Measurements from ENCODE around the gene RAET1E. TPM values are rescaled to one million over a fixed set of nuclear protein-coding genes. Genes with fewer than 3 reads are reported as not detected.
"Not testable (repeated sequence)": the region's sequence is repeated elsewhere in the genome, so short reads cannot be mapped to it uniquely, and the experiment has no call there.

RAET1E gene
- total RNA-seq, 1 donor, result not detected

- not testable (repeated sequence) for H3K9me3 ChIP-seq (ENCODE audit: low read depth, low read length); H3K4me3 ChIP-seq (ENCODE audit: low read length)
- H3K4me1 ChIP-seq (ENCODE audit: insufficient read depth, low read length), result peaks cover 25% of the 10 kb centered on the region
- peaks cover 60% of the 10 kb centered on the region for H3K27me3 ChIP-seq (ENCODE audit: insufficient read depth, low read length)
Measured at GRCh38 chr6:149922091-149922490, 24.2 kb upstream of the RAET1E start.

DNA sequence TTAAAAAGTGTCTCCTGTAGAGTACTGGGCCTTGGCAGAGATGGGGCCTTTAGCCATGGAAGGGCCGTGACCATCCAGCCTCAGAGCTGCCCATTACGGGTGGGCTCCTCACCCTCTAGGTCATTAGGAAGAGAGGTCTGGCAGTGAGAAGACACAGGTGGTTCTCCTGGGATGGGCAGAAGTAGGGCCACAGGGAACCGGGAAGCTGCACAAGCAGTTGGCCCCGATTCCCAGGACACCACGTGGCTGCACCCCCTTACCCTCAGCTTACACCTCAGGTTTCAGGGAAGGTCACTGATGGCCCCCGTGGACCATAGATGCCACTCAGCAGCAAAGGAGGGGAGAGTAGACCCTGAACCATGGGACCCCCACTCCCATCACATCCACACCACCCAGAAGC is 23.4 kb upstream of the RAET1E start:
- no peaks in the 10 kb centered on the region for H3K9me3 ChIP-seq (ENCODE audit: low read depth, low read length)
- peaks cover 55% of the 10 kb centered on the region for H3K27me3 ChIP-seq (ENCODE audit: insufficient read depth, low read length)
- peaks cover 24% of the 10 kb centered on the region for H3K4me1 ChIP-seq (ENCODE audit: insufficient read depth, low read length)
- H3K4me3 ChIP-seq (ENCODE audit: low read length), result no peak overlapping the region

- peaks cover 40% of the 10 kb centered on the region for H3K27me3 ChIP-seq (ENCODE audit: insufficient read depth, low read length)
- H3K4me3 ChIP-seq (ENCODE audit: low read length), result no peak overlapping the region
- H3K9me3 ChIP-seq (ENCODE audit: low read depth, low read length), result no peaks in the 10 kb centered on the region
- peaks cover 12% of the 10 kb centered on the region for H3K4me1 ChIP-seq (ENCODE audit: insufficient read depth, low read length)
Measured at GRCh38 chr6:149919834-149920225, 21.9 kb upstream of the RAET1E start.

DNA sequence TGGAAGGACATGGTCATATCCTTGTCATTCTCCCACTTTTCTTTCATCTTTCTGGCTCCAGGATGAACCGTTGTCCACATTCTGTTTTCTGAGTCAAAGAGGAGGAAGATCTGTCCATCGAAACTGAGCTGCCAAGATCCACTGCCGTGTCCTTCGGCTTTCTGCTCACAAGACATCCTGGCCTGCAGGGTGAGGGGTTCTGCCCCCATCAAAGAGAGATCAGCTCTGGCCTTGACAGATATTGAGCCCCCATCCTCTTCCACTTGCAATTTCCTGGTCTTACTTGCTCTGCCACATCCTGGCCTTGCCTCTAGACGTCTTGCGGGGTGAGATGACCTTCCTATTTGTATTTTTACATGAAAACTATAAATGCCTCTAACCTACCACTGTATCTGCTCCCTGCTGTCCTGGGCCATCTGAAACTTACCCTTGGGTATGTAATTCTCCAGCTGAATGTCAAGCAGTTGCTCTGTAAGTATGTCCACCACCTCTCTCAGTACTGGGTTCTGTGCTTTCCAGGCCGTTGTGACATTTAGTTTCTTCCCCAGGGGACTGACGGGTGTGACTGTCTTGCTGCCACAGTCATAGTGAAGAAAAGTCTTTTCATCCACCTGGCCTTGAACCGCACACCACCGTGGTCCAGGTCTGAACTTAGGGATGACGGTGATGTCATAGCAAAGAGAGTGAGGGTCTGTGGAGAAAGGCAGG is 21.4 kb upstream of the RAET1E start:
- H3K9me3 ChIP-seq (ENCODE audit: low read depth, low read length), result not testable (repeated sequence)
- peaks cover 12% of the 10 kb centered on the region for H3K4me1 ChIP-seq (ENCODE audit: insufficient read depth, low read length)

GRCh38 chr6:149918151-149918905 is 20.4 kb upstream of the RAET1E start:
- Histone ChIP-seq H3K27me3 (ENCODE audit: insufficient read depth, low read length) (peaks cover 25% of the 10 kb centered on the region), H3K9me3 (ENCODE audit: low read depth, low read length) (no peaks in the 10 kb centered on the region), H3K4me1 (ENCODE audit: insufficient read depth, low read length) (peaks cover 8% of the 10 kb centered on the region), H3K4me3 (ENCODE audit: low read length) (no peak overlapping the region)

More for the DNA sequence above, 21.4 kb upstream of the RAET1E start:
- H3K27me3 ChIP-seq (ENCODE audit: insufficient read depth, low read length), result peaks cover 34% of the 10 kb centered on the region
- not testable (repeated sequence) for H3K4me3 ChIP-seq (ENCODE audit: low read length)

GRCh38 chr6:149917679-149918078 is 19.8 kb upstream of the RAET1E start:
- Histone ChIP-seq H3K4me3 (ENCODE audit: low read length) (no peak overlapping the region), H3K27me3 (ENCODE audit: insufficient read depth, low read length) (peaks cover 20% of the 10 kb centered on the region), H3K9me3 (ENCODE audit: low read depth, low read length) (no peaks in the 10 kb centered on the region), H3K4me1 (ENCODE audit: insufficient read depth, low read length) (peaks cover 4% of the 10 kb centered on the region)

- H3K4me3 ChIP-seq (ENCODE audit: low read length), result no peak overlapping the region
Measured at GRCh38 chr6:149915970-149916865, 18.3 kb upstream of the RAET1E start.

DNA sequence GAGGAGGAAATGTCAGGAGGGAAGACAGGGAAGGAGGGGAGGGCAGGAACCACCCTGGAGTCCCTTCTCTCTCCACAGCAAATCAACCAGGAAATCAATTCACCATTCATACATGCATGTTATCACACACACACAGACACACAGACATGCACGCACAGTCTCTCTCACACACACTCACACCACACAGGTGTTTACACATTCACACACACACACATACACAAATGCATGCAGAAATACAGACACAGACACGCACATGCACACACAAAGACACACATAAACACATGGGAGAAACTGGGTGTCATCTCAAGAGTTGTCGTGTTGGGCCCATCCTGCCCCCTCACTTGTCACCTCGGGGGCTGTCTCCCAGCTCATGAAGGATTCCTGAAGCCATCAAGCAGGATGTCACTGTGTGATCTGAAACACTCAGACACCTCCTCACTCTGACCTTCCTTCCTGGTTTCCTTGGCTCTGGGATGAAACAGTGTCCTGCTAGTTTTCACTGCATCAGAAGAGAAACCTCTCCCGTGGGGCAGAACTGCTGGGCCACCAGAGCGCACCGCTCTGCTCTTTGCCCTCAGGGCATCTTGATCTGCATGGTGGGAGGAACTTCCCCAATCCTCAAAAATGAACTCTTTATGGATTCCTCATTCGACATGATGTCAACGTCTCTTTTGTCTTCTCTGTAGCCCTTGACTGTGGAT is 15.8 kb upstream of the RAET1E start:
- H3K4me3 ChIP-seq (ENCODE audit: low read length), result no peak overlapping the region
- H3K27me3 ChIP-seq (ENCODE audit: insufficient read depth, low read length), result no peaks in the 10 kb centered on the region
- no peaks in the 10 kb centered on the region for H3K4me1 ChIP-seq (ENCODE audit: insufficient read depth, low read length)
- H3K9me3 ChIP-seq (ENCODE audit: low read depth, low read length), result no peaks in the 10 kb centered on the region

More at GRCh38 chr6:149915970-149916865, 18.3 kb upstream of the RAET1E start:
- Histone ChIP-seq H3K9me3 (ENCODE audit: low read depth, low read length) (no peaks in the 10 kb centered on the region), H3K27me3 (ENCODE audit: insufficient read depth, low read length) (peaks cover 6% of the 10 kb centered on the region), H3K4me1 (ENCODE audit: insufficient read depth, low read length) (no peaks in the 10 kb centered on the region)

DNA sequence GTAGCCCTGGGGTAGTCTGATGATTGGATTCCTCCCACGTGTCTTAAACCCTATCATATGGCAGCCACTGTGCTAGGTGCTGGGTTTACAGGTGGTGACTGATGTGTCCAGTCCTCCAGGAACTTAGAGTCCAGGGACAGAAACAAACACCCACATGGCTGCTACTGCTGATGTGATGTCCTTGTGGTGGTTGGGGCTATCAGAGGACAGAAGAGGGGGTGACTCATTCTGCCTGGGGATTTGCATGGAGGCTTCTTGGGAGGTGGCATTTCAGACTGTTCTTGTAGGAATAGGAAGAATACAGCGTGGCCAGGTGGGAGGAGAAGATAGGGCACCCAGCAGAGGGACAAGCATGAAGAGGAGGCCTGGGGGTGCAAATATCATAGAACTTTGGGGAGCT is 15.2 kb upstream of the RAET1E start:
- no peaks in the 10 kb centered on the region for H3K9me3 ChIP-seq (ENCODE audit: low read depth, low read length)
- H3K4me1 ChIP-seq (ENCODE audit: insufficient read depth, low read length), result no peaks in the 10 kb centered on the region
- H3K4me3 ChIP-seq (ENCODE audit: low read length), result no peak overlapping the region
- H3K27me3 ChIP-seq (ENCODE audit: insufficient read depth, low read length), result no peaks in the 10 kb centered on the region

DNA sequence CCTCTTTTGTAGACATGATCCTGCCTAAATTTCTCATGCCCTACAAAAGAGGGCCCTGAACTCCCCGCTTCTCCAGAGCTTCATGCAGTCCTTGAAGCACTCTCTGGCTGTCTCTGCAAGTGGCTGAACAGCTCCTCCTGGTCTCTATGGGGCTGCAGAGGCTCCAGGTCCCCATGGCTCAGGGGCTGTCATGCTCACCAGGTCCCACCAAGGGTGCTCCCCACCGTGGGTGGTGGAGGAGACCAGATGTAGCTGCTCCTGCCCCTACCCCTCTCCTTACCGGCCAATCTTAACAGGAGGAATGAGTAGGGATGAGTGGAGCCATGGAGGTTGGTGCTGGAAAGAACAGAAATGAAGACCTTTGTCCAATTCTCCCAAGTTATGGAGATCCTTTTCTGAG is 14.8 kb upstream of the RAET1E start:
- H3K9me3 ChIP-seq (ENCODE audit: low read depth, low read length); H3K4me1 ChIP-seq (ENCODE audit: insufficient read depth, low read length); H3K4me3 ChIP-seq (ENCODE audit: low read length); H3K27me3 ChIP-seq (ENCODE audit: insufficient read depth, low read length): not testable (repeated sequence)

DNA sequence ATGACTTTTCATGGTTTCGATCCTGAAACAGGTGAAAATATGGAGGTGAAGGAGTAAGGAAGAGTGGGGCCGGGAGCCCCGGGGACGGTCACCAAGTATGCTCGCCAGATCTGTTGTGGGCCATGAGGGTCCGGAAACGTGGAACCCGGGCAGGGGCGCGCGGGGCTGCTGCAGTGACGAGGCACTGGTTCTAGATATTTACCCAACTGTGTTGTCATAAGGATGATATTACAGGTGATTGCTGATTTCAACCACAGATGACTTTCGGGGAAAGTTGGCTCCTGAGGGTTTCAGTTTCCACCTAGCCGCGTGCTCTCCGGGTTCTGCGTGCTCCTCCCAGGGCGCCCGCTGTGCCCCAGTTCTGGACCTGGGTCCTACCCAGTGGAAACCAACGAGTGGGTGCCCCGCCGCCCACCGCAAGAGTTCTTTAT is 12.8 kb upstream of the RAET1E start:
- no peaks in the 10 kb centered on the region for H3K9me3 ChIP-seq (ENCODE audit: low read depth, low read length)
- no peaks in the 10 kb centered on the region for H3K4me1 ChIP-seq (ENCODE audit: insufficient read depth, low read length)
- no peak overlapping the region for H3K4me3 ChIP-seq (ENCODE audit: low read length)
- H3K27me3 ChIP-seq (ENCODE audit: insufficient read depth, low read length), result no peaks in the 10 kb centered on the region

DNA sequence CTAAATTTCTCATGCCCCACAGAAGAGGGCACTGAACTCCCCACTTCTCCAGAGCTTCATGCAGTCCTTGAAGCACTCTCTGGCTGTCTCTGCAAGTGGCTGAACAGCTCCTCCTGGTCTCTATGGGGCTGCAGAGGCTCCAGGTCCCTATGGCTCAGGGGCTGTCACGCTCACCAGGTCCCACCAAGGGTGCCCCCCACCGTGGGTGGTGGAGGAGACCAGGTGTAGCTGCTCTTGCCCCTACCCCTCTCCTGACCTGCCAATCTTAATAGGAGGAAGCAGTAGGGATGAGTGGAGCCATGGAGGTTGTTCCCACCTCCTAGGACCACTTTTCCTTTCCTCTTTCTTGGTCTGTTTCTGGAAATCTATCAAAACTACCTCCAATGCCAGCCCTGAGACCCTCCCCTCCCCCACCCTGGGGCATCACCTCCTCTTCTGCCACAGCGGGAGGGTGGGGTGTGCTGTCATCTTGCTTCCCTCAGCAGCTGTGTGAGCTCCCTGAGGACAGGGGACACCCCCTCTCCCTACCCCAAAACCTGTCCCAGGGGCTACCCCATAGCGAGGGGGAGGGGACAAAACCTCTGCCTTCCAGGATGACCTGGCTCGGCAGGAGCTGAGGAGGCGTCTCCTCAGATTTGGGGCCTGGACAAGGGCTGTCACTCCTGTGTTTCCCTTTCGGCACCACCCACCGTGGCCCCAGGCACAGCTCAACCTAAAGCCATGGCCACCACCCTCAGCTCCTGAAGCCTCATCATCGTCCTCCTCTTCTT is 12.0 kb upstream of the RAET1E start:
- no peaks in the 10 kb centered on the region for H3K27me3 ChIP-seq (ENCODE audit: insufficient read depth, low read length)
- no peak overlapping the region for H3K4me3 ChIP-seq (ENCODE audit: low read length)
- no peaks in the 10 kb centered on the region for H3K9me3 ChIP-seq (ENCODE audit: low read depth, low read length)
- no peaks in the 10 kb centered on the region for H3K4me1 ChIP-seq (ENCODE audit: insufficient read depth, low read length)

DNA sequence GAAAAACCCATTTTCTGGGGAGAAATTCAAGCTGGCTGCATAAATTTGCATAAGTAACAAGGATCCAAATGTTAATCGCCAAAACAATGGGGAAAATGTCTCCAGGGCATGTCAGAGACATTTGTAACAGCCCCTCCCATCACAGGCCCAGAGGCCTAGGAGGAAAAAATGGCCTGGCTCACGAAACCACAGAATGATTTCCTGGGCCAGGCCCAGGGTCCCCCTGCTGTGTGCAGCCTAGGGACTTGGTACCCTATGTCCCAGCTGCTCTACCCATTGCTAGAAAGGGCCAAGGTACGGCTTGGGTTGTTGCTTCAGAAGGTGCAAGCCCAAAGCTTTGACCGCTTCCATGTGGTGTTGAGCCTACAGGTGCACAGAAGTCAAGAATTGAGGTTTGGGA is 10.6 kb upstream of the RAET1E start:
- H3K4me1 ChIP-seq (ENCODE audit: insufficient read depth, low read length); H3K9me3 ChIP-seq (ENCODE audit: low read depth, low read length); H3K4me3 ChIP-seq (ENCODE audit: low read length); H3K27me3 ChIP-seq (ENCODE audit: insufficient read depth, low read length): not testable (repeated sequence)

DNA sequence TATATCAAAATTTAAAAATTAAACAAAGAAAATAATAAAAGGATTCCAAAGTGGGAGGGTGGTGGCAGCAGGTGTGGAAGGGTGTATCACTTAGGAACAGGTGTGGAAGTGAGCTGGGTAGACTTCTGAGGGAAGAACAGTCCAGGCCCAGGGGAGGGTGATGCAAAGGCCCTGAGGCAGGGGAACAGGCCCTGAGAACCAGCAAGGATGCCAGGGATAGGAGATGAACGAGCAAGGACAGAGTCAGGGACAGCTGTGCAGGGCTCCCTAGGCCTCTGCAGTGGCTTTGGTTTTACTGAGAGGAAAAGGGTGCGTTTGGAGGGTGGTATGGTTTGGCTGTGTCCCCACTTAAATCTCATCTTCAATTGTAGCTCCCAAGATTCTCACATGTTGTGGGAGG is 9.4 kb upstream of the RAET1E start:
- Histone ChIP-seq H3K27me3 (ENCODE audit: insufficient read depth, low read length) (no peaks in the 10 kb centered on the region), H3K4me1 (ENCODE audit: insufficient read depth, low read length) (no peaks in the 10 kb centered on the region), H3K9me3 (ENCODE audit: low read depth, low read length) (no peaks in the 10 kb centered on the region), H3K4me3 (ENCODE audit: low read length) (no peak overlapping the region)

Data from mononuclear cell (primary cell).